ENCODE results near the gene LRMDA. TPM values are rescaled to one million over a fixed set of nuclear protein-coding genes. Genes with fewer than 3 reads are reported as not detected.

LRMDA gene
- total and polyA plus RNA-seq, 2 of the 4 experiments (the other 2 are of a cell fraction): 0.07 TPM; not detected in 1

DNA sequence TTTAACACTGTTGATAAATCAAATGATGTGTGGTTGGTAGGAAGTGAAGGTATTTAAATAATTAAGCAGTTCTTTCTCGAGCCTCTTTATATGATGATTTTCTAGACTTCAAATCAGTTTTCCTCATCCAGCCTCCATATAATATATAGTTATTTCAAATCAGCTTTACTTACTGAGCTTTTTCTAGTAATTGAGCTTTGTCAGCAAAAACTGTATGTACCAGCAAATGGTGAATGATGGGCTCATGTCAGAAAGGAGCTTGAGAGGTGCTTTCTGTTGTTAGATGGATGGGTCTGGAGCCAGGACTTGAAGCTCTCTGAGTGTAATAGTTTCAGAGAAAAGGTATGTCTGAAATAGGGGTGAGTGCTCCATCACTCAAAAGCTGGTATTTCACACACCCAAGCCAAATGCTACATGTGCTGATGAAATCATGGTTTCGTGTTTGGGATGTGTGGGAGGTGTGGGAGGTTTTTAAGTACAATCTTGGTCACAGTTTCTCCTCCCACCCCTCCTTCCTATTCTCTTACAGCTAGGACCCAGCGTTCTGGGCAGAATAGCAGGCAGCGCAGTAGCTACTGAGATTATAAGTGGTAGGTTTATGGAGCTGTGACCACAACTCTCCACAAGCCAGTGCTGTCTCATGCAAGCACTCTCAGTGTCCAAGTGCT lies 55.8 kb downstream of the LRMDA start:
- DNase-seq: no peak
- no peak overlapping the region for H2BK120ac ChIP-seq (ENCODE audit: low read depth, low read length)
- ATAC-seq (ENCODE audit: low read depth): no peak
- H3K4ac ChIP-seq (ENCODE audit: low read depth, low read length): no peak overlapping the region
- H2BK15ac ChIP-seq (ENCODE audit: low read depth, low read length): no peak overlapping the region
- no peaks in the 10 kb centered on the region for H3K4me1 ChIP-seq (ENCODE audit: control insufficient read depth, insufficient read depth, low read length)
- no peaks in the 10 kb centered on the region for H3K79me1 ChIP-seq (ENCODE audit: low read depth in 1 of 2, low read length in 2 of 2)
- no peak overlapping the region for H4K5ac ChIP-seq (ENCODE audit: low read depth, low read length)
- H3K23ac ChIP-seq (ENCODE audit: low read depth, low read length): no peak overlapping the region
- H2BK20ac ChIP-seq (ENCODE audit: low read depth, low read length): no peak overlapping the region
- H4K91ac ChIP-seq (ENCODE audit: insufficient read depth, low read depth, low read length): no peak overlapping the region
- H4K8ac ChIP-seq (ENCODE audit: low read depth in 2 of 2, low read length in 2 of 2): no peak overlapping the region
- H3K9ac ChIP-seq (ENCODE audit: low read depth, low read length): no peak overlapping the region
- no peak overlapping the region for H2BK5ac ChIP-seq (ENCODE audit: low read depth, low read length, poor library complexity, severe bottlenecking)
- intact Hi-C loops (cut with micrococcal nuclease) (no loop called here), dilution Hi-C loops (cut with HindIII; ENCODE audit: low sequenced_read_pairs, unreplicated experiment) (no loop called here), in situ Hi-C loops (cut with MboI; ENCODE audit: low sequenced_read_pairs) (no loop called here)
- H3K14ac ChIP-seq (replicated peaks; ENCODE audit: low read depth, low read length): no peak overlapping the region
- no peaks in the 10 kb centered on the region for H3K36me3 ChIP-seq (ENCODE audit: control insufficient read depth, insufficient read depth, low read length)
- POLR2A ChIA-PET (ENCODE audit: unreplicated experiment): no interaction called here
- no peaks in the 10 kb centered on the region for H3K9me3 ChIP-seq (ENCODE audit: control insufficient read depth, insufficient read depth, low read length)
- BruUV-seq (replicated peaks): no TSS peak
- peaks cover 3% of the 10 kb centered on the region; the same call in 1 of the 2 replicates for H3K27me3 ChIP-seq (ENCODE audit: control insufficient read depth, insufficient read depth, low read length)
- no peak overlapping the region for H2AFZ ChIP-seq (replicated peaks; ENCODE audit: low read length, poor library complexity)
- H3K56ac ChIP-seq (ENCODE audit: extremely low read depth, insufficient read depth, low read length): no peak overlapping the region
- H3K27ac ChIP-seq (ENCODE audit: insufficient read depth, low read length): no peak overlapping the region
- whole genome bisulfite sequencing, 2 experiments (ENCODE audit: extremely low coverage in 2 of 2, insufficient read length in 1 of 2): no CpG with 5 or more reads among the region's 4 CpGs
- H4K20me1 ChIP-seq (ENCODE audit: insufficient read depth, low read length): no peaks in the 10 kb centered on the region
- no peak overlapping the region for H3K4me3 ChIP-seq (ENCODE audit: insufficient read depth, low read depth, low read length)
- H3K18ac ChIP-seq (ENCODE audit: low read depth, low read length): no peak overlapping the region
- H2AK9ac ChIP-seq (replicated peaks; ENCODE audit: low read depth, low read length, poor library complexity): peak overlapping the region; percentile 11
- no peak overlapping the region for H2AK5ac ChIP-seq (ENCODE audit: low read depth, low read length)
- TF ChIP-seq MAFK (IDR thresholded peaks at IDR 0.05; ENCODE audit: low read depth, low read length): peak; percentile 87
- TF ChIP-seq, protein P1, sequence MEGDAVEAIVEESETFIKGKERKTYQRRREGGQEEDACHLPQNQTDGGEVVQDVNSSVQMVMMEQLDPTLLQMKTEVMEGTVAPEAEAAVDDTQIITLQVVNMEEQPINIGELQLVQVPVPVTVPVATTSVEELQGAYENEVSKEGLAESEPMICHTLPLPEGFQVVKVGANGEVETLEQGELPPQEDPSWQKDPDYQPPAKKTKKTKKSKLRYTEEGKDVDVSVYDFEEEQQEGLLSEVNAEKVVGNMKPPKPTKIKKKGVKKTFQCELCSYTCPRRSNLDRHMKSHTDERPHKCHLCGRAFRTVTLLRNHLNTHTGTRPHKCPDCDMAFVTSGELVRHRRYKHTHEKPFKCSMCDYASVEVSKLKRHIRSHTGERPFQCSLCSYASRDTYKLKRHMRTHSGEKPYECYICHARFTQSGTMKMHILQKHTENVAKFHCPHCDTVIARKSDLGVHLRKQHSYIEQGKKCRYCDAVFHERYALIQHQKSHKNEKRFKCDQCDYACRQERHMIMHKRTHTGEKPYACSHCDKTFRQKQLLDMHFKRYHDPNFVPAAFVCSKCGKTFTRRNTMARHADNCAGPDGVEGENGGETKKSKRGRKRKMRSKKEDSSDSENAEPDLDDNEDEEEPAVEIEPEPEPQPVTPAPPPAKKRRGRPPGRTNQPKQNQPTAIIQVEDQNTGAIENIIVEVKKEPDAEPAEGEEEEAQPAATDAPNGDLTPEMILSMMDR (conservative IDR thresholded peaks at IDR 0.05; ENCODE audit: low read depth, low read length): no peak
- no peak overlapping the region for H3K4me2 ChIP-seq (ENCODE audit: low read depth, low read length)
- H3K9me1 ChIP-seq (ENCODE audit: insufficient read depth, low read length): no peaks in the 10 kb centered on the region
- CTCF ChIA-PET: no interaction called here

Data from IMR-90 (cell line).